Measurements from ENCODE around the gene MCC. TPM values are rescaled to one million over a fixed set of nuclear protein-coding genes. Genes with fewer than 3 reads are reported as not detected.

MCC gene
- total RNA-seq, 1 experiment from 2014 or later, result 0.41 TPM

GRCh38 chr5:113387844-113388243 lies 100.4 kb downstream of the MCC start:
- Histone ChIP-seq H3K9me3 (ENCODE audit: control insufficient read depth, insufficient read depth, low read depth, low read length) (no peaks in the 10 kb centered on the region), H3K4me3 (ENCODE audit: low read depth in 2 of 2, low read length in 2 of 2) (no peak overlapping the region), H3K27me3 (ENCODE audit: control insufficient read depth, insufficient read depth, low read length) (no peaks in the 10 kb centered on the region; the same call in 1 of the 2 replicates), H3K4me1 (ENCODE audit: control insufficient read depth, insufficient read depth, low read length) (no peaks in the 10 kb centered on the region), H3K36me3 (ENCODE audit: control insufficient read depth, insufficient read depth, low read length) (no peaks in the 10 kb centered on the region), H3K27ac (ENCODE audit: low read length) (no peak overlapping the region)
- no TSS peak for BruUV-seq (replicated peaks)
- no peak for DNase-seq (ENCODE audit: low read depth, low spot score)
- in situ Hi-C loops (cut with HindIII; ENCODE audit: low pct_unique_long_range_greater_than_20kb, low sequenced_read_pairs) (no loop called here), intact Hi-C loops (cut with micrococcal nuclease; ENCODE audit: unreplicated experiment) (no loop called here)
- TF ChIP-seq REST (IDR thresholded peaks at IDR 0.05; ENCODE audit: insufficient read depth in 1 of 2, low read depth in 2 of 2, low read length in 1 of 2) (no peak), POLR2AphosphoS5 (IDR thresholded peaks at IDR 0.05; ENCODE audit: low read depth, low read length) (no peak), CTCF (IDR thresholded peaks at IDR 0.05) (no peak), TCF7L2 (IDR thresholded peaks at IDR 0.05; ENCODE audit: low read depth, low read length) (no peak), SIN3A (IDR thresholded peaks at IDR 0.05; ENCODE audit: borderline replicate concordance, insufficient read depth, low read depth, low read length) (no peak)
- CTCF ChIA-PET, result no interaction called here
- no peak for ATAC-seq
- POLR2A ChIA-PET, result interaction anchor here (0.6 kb wide), 1 partner anchor 12 kb away, joined by 14 read pairs; no protein-coding TSS in a partner anchor

GRCh38 chr5:113384782-113385285 lies 103.4 kb downstream of the MCC start:
- no TSS peak for BruUV-seq (replicated peaks)
- Histone ChIP-seq H3K9me3 (ENCODE audit: control insufficient read depth, insufficient read depth, low read depth, low read length) (no peaks in the 10 kb centered on the region), H3K4me3 (ENCODE audit: low read depth in 2 of 2, low read length in 2 of 2) (no peak overlapping the region), H3K27ac (ENCODE audit: low read length) (no peak overlapping the region), H3K4me1 (ENCODE audit: control insufficient read depth, insufficient read depth, low read length) (no peaks in the 10 kb centered on the region), H3K27me3 (ENCODE audit: control insufficient read depth, insufficient read depth, low read length) (no peaks in the 10 kb centered on the region), H3K36me3 (ENCODE audit: control insufficient read depth, insufficient read depth, low read length) (no peaks in the 10 kb centered on the region)
- ChIA-PET POLR2A (interaction anchor here (0.7 kb wide), 1 partner anchor 128 kb away, joined by 3 read pairs; the partner anchor contains the start of gene YTHDC2), CTCF (no interaction called here)
- no peak for ATAC-seq
- TF ChIP-seq TCF7L2 (IDR thresholded peaks at IDR 0.05; ENCODE audit: low read depth, low read length) (no peak), CTCF (IDR thresholded peaks at IDR 0.05) (no peak), SIN3A (IDR thresholded peaks at IDR 0.05; ENCODE audit: borderline replicate concordance, insufficient read depth, low read depth, low read length) (no peak), POLR2AphosphoS5 (IDR thresholded peaks at IDR 0.05; ENCODE audit: low read depth, low read length) (no peak), REST (IDR thresholded peaks at IDR 0.05; ENCODE audit: insufficient read depth in 1 of 2, low read depth in 2 of 2, low read length in 1 of 2) (no peak)
- in situ Hi-C loops (cut with HindIII; ENCODE audit: low pct_unique_long_range_greater_than_20kb, low sequenced_read_pairs) (no loop called here), intact Hi-C loops (cut with micrococcal nuclease; ENCODE audit: unreplicated experiment) (no loop called here)
- no peak for DNase-seq (ENCODE audit: low read depth, low spot score)

Measured in Panc1 (cell line).